Upper lobe of right lung (tissue), 1 donor: ENCODE data around the gene NIT1. TPM values are rescaled to one million over a fixed set of nuclear protein-coding genes. Genes with fewer than 3 reads are reported as not detected.

Experiments used
- ATAC-seq: fragments of 200-7000 bp; cut with Tn5 transposase; one replicate; pipeline ENCODE4 v1.9.1; 2020; ENCODE audit warnings: mild to moderate bottlenecking, moderate library complexity
- DNase-seq: peaks from one replicate; pipeline ENCODE4 v3.0.0-alpha.2; 2020
- H3K27ac ChIP-seq: fragments of 200-600 bp; one replicate; pipeline ENCODE4 v1.8.0; 2022
- H3K27me3 ChIP-seq: fragments of 200-600 bp; one replicate; pipeline ENCODE4 v1.8.0; 2022; ENCODE audit warnings: mild to moderate bottlenecking
- H3K36me3 ChIP-seq: fragments of 200-600 bp; one replicate; pipeline ENCODE4 v1.8.0; 2022
- H3K4me1 ChIP-seq: fragments of 200-600 bp; one replicate; pipeline ENCODE4 v1.8.0; 2022
- H3K4me3 ChIP-seq: fragments of 200-600 bp; one replicate; pipeline ENCODE4 v1.8.0; 2022; ENCODE audit warnings: mild to moderate bottlenecking
- H3K9me3 ChIP-seq: fragments of 200-600 bp; one replicate; pipeline ENCODE4 v1.8.0; 2022
- CTCF ChIP-seq: fragments of 200-600 bp; IDR thresholded peaks from one replicate; pipeline ENCODE4 v1.8.0; 2022; ENCODE audit warnings: antibody characterized with exemption
- intact Hi-C: fragments of 100-400 bp; cut with DNase I; formaldehyde crosslinking; loops from one replicate; pipeline ENCODE4 v1.11.0; 2022
- total RNA-seq: library from RNA; stranded (reverse); fragmentation: NEBNext Ultra II Directional; extraction: Animal tissue kit (Norgen Biotek cat#: 25700); gene quantifications from one replicate; pipeline ENCODE4 v1.2.1, GENCODE V29; 2021
- donor health status: DM: no; HTN: yes; CAD: no; lungs with severe emphysema.

Gene NIT1
- total RNA-seq, 1 donor from 2014 or later = 42.1 TPM

- ATAC-seq (no peak), DNase-seq (no peak)
- no peak overlapping the region for H3K4me3 ChIP-seq
- TF ChIP-seq CTCF = no peak
- intact Hi-C loops = no loop called here
- no peak overlapping the region for H3K27ac ChIP-seq
- H3K27me3 ChIP-seq = no peaks in the 10 kb centered on the region
- no peaks in the 10 kb centered on the region for H3K36me3 ChIP-seq
- peaks cover 13% of the 10 kb centered on the region for H3K4me1 ChIP-seq
- no peaks in the 10 kb centered on the region for H3K9me3 ChIP-seq
These were observed 31.4 kb upstream of the NIT1 start for GRCh38 chr1:161086457-161086856.

- H3K9me3 ChIP-seq = no peaks in the 10 kb centered on the region
- H3K4me3 ChIP-seq = peak overlapping the region; percentile 39
- H3K4me1 ChIP-seq = peaks cover 9% of the 10 kb centered on the region
- DNase-seq (no peak), ATAC-seq (peak; percentile 49)
- no peaks in the 10 kb centered on the region for H3K27me3 ChIP-seq
- intact Hi-C loops = no loop called here
- TF ChIP-seq CTCF = no peak
- no peaks in the 10 kb centered on the region for H3K36me3 ChIP-seq
- peak overlapping the region; percentile 60 for H3K27ac ChIP-seq
These were observed 29.3 kb upstream of the NIT1 start for GRCh38 chr1:161088587-161089110.

- H3K36me3 ChIP-seq = no peaks in the 10 kb centered on the region
- ATAC-seq (peak; percentile 91), DNase-seq (peak; percentile 87)
- TF ChIP-seq CTCF = no peak
- peak within 1 kb of the TSS; percentile 60 for H3K27ac ChIP-seq
- intact Hi-C loops = no loop called here
- no peaks in the 10 kb centered on the region for H3K9me3 ChIP-seq
- no peaks in the 10 kb centered on the region for H3K27me3 ChIP-seq
- H3K4me1 ChIP-seq = peaks cover 2% of the 10 kb centered on the region
- peak within 1 kb of the TSS; percentile 39 for H3K4me3 ChIP-seq
These were observed 28.5 kb upstream of the NIT1 start, which contains the start of gene NECTIN4 for GRCh38 chr1:161089251-161089924. TSS of gene NECTIN4 (minus strand) at chr1:161089558. CDS start at chr1:161089296, 262 bp downstream.

GRCh38 chr1:161089938-161090337 is 28.0 kb upstream of the NIT1 start:
- H3K36me3 ChIP-seq = no peaks in the 10 kb centered on the region
- H3K4me1 ChIP-seq = no peaks in the 10 kb centered on the region
- DNase-seq = no peak
- H3K27me3 ChIP-seq = no peaks in the 10 kb centered on the region
- ATAC-seq = no peak
- no peaks in the 10 kb centered on the region for H3K9me3 ChIP-seq
- TF ChIP-seq CTCF = no peak
- peak overlapping the region; percentile 60 for H3K27ac ChIP-seq
- H3K4me3 ChIP-seq = no peak overlapping the region
- intact Hi-C loops = no loop called here

- no peak overlapping the region for H3K27ac ChIP-seq
- no peaks in the 10 kb centered on the region for H3K4me1 ChIP-seq
- ATAC-seq = no peak
- intact Hi-C loops = no loop called here
- H3K9me3 ChIP-seq = no peaks in the 10 kb centered on the region
- no peak for TF ChIP-seq CTCF
- DNase-seq = no peak
- H3K36me3 ChIP-seq = no peaks in the 10 kb centered on the region
- no peak overlapping the region for H3K4me3 ChIP-seq
- H3K27me3 ChIP-seq = no peaks in the 10 kb centered on the region
These were observed 27.3 kb upstream of the NIT1 start for GRCh38 chr1:161090617-161091016.
